Endodermal cell (in vitro differentiated cells): ENCODE measurements around the gene TBL3. TPM values are rescaled to one million over a fixed set of nuclear protein-coding genes. Genes with fewer than 3 reads are reported as not detected.
A peak's percentile ranks its signal among the peaks of the same experiment; 100 is the strongest.

Experiments used
- DNase-seq: peaks from one replicate; pipeline ENCODE4 v3.0.0-alpha.2; 2017
- H3K27ac ChIP-seq: 2 replicates; pipeline ENCODE4 v1.5.1; 2013; ENCODE audit warnings: mild to moderate bottlenecking, low read depth, low read length, moderate library complexity
- H3K27me3 ChIP-seq: 2 replicates; pipeline ENCODE4 v1.6.1; 2013; ENCODE audit warnings: mild to moderate bottlenecking, low read length, moderate library complexity; ENCODE audit not compliant: insufficient read depth, control insufficient read depth, poor library complexity, severe bottlenecking
- H3K36me3 ChIP-seq: 2 replicates; pipeline ENCODE4 v1.7.0; 2013; ENCODE audit warnings: mild to moderate bottlenecking, low read length, moderate library complexity; ENCODE audit not compliant: control insufficient read depth, insufficient read depth
- H3K4me1 ChIP-seq: one replicate; pipeline ENCODE4 v1.7.0; 2013; ENCODE audit warnings: low read length; ENCODE audit not compliant: control insufficient read depth, insufficient read depth
- H3K4me3 ChIP-seq: 2 replicates; pipeline ENCODE4 v1.5.1; 2013; ENCODE audit warnings: mild to moderate bottlenecking, low read length, moderate library complexity
- H3K9ac ChIP-seq: 2 replicates; pipeline ENCODE4 v1.6.1; 2013; ENCODE audit warnings: mild to moderate bottlenecking, low read length, moderate library complexity; ENCODE audit not compliant: poor library complexity, severe bottlenecking; ENCODE audit errors: extremely low read depth
- H3K9me3 ChIP-seq: 2 replicates; pipeline ENCODE4 v1.6.1; 2013; ENCODE audit warnings: mild to moderate bottlenecking, low read length, moderate library complexity; ENCODE audit not compliant: control insufficient read depth
- H3K27ac Mint-ChIP-seq: 2 replicates; pipeline ENCODE4 v1.8.0; 2020; ENCODE audit warnings: mixed read lengths
- H3K27me3 Mint-ChIP-seq: 2 replicates; pipeline ENCODE4 v1.8.0; 2021; ENCODE audit warnings: mild to moderate bottlenecking, mixed read lengths; ENCODE audit not compliant: insufficient read depth
- H3K36me3 Mint-ChIP-seq: 2 replicates; pipeline ENCODE4 v1.8.0; 2020; ENCODE audit warnings: low read depth, mixed read lengths
- H3K4me1 Mint-ChIP-seq: 2 replicates; pipeline ENCODE4 v1.8.0; 2020; ENCODE audit warnings: mixed read lengths
- H3K4me3 Mint-ChIP-seq: 2 replicates; pipeline ENCODE4 v1.8.0; 2020; ENCODE audit warnings: mild to moderate bottlenecking, moderate library complexity, mixed read lengths
- H3K9me3 Mint-ChIP-seq: 2 replicates; pipeline ENCODE4 v1.8.0; 2020; ENCODE audit warnings: mild to moderate bottlenecking, mixed read lengths
- CTCF ChIP-seq: fragments of 200-600 bp; sonication (generic); conservative IDR thresholded peaks from 2 replicates; pipeline ENCODE4 v1.5.0; 2021; ENCODE audit warnings: antibody characterized with exemption, mild to moderate bottlenecking
- WGBS, 2 experiments: methylation state at CpG; one replicate each; pipeline versions ENCODE4 v1.1.5 to v1.1.7; 2013; ENCODE audit warnings: missing lambda C conversion rate in 2 of 2, mixed read lengths in 1 of 2; ENCODE audit not compliant: insufficient coverage in 1 of 2, insufficient read length in 1 of 2; 5-methylcytosine and 5-hydroxymethylcytosine counted together
- long read RNA-seq, 4 experiments: library from polyadenylated mRNA in 2 of 4; library from RNA in 1 of 4; library from capped mRNA in 1 of 4; stranded (forward) in 3 of 4; unstranded in 1 of 4; transcript quantifications; one replicate each; pipeline ENCODE4 v2.0.0, GENCODE V29; 2020 to 2021; ENCODE audit warnings: inconsistent platforms in 1 of 4
- polyA plus RNA-seq, 2 experiments: library from polyadenylated mRNA; stranded (reverse); fragments of 50-300 nt; gene quantifications; one replicate each; pipeline ENCODE4 v1.2.3, GENCODE V29; 2013
- total RNA-seq, 2 donors: library from RNA; stranded (reverse); fragmentation: NEBNext Ultra II Directional in 1 of 2; extraction: Animal tissue kit (Norgen Biotek cat#: 25700) in 1 of 2; gene quantifications; 2 replicates in 1 of 2; 3 replicates in 1 of 2; pipeline ENCODE4 v1.2.1, GENCODE V29; 2021

Gene TBL3
- total RNA-seq: 10 to 100 TPM; 43.4 to 49.7 TPM
- 39.0 TPM for polyA plus RNA-seq (2013, experiment 1 of 2)
- polyA plus RNA-seq (2013, experiment 2 of 2): 38.0 TPM
- long read RNA-seq, experiment 1, full-length matches to known transcripts: 5 of 31 reads
- long read RNA-seq, experiment 1, partial matches to known transcripts: 11 of 31 reads
- long read RNA-seq, experiment 1, other reads (novel, unspliced or antisense): 15 of 31 reads
- long read RNA-seq, experiment 2, full-length matches to known transcripts: 133 of 158 reads
- long read RNA-seq, experiment 2, partial matches to known transcripts: 8 of 158 reads
- long read RNA-seq, experiment 2, other reads (novel, unspliced or antisense): 17 of 158 reads
- long read RNA-seq, experiment 3, full-length matches to known transcripts: 511 of 604 reads
- long read RNA-seq, experiment 3, partial matches to known transcripts: 20 of 604 reads
- long read RNA-seq, experiment 3, other reads (novel, unspliced or antisense): 73 of 604 reads
- long read RNA-seq, experiment 4, full-length matches to known transcripts: 8 of 10 reads
- long read RNA-seq, experiment 4, partial matches to known transcripts: 2 of 10 reads
- long read RNA-seq, experiment 4, other reads (novel, unspliced or antisense): 0 of 10 reads

- 0 to 1% methylated on average over 24 to 78 of the region's 78 CpGs for WGBS, 2 experiments
- Mint-ChIP-seq H3K4me3 (peak within 1 kb of the TSS; percentile 92), H3K4me1 (peaks cover 8% of the 10 kb centered on the region), H3K27ac (peak within 1 kb of the TSS; percentile 93), H3K9me3 (no peaks in the 10 kb centered on the region), H3K27me3 (no peaks in the 10 kb centered on the region), H3K36me3 (peaks cover 13% of the 10 kb centered on the region)
- peak; percentile 98 for DNase-seq
- no peaks in the 10 kb centered on the region for H3K9me3 ChIP-seq
- H3K27me3 ChIP-seq: no peaks in the 10 kb centered on the region
- H3K27ac ChIP-seq: peak within 1 kb of the TSS; percentile 49
- H3K4me3 ChIP-seq: peak within 1 kb of the TSS; percentile 90
- H3K4me1 ChIP-seq: no peaks in the 10 kb centered on the region
- H3K9ac ChIP-seq: peak within 1 kb of the TSS; percentile 73
- peaks cover 13% of the 10 kb centered on the region for H3K36me3 ChIP-seq
- no peak for TF ChIP-seq CTCF
These were observed at the start of gene TBL3 for GRCh38 chr16:1971796-1972489. TBL3 (plus strand) TSS chr16:1972053; CDS start chr16:1972165, 112 bp downstream.

- no peaks in the 10 kb centered on the region for H3K9me3 Mint-ChIP-seq
- peaks cover 75% of the 10 kb centered on the region for H3K27me3 ChIP-seq
- H3K4me3 ChIP-seq: no peak overlapping the region
- 86 to 94% methylated on average over 8 of the region's 8 CpGs for WGBS, 2 experiments
- H3K9ac ChIP-seq: no peak overlapping the region
- DNase-seq: no peak
- H3K4me1 Mint-ChIP-seq: no peaks in the 10 kb centered on the region
- no peaks in the 10 kb centered on the region for H3K4me1 ChIP-seq
- H3K27ac Mint-ChIP-seq: no peak overlapping the region
- H3K36me3 ChIP-seq: no peaks in the 10 kb centered on the region
- H3K36me3 Mint-ChIP-seq: no peaks in the 10 kb centered on the region
- no peak overlapping the region for H3K4me3 Mint-ChIP-seq
- H3K9me3 ChIP-seq: no peaks in the 10 kb centered on the region
- peaks cover 78% of the 10 kb centered on the region for H3K27me3 Mint-ChIP-seq
- H3K27ac ChIP-seq: no peak overlapping the region
- no peak for TF ChIP-seq CTCF
These were observed 49.5 kb upstream of the TBL3 start for GRCh38 chr16:1922357-1922756.

GRCh38 chr16:1923299-1924034, 48.4 kb upstream of the TBL3 start:
- H3K4me1 Mint-ChIP-seq: no peaks in the 10 kb centered on the region
- H3K4me3 Mint-ChIP-seq: no peak overlapping the region
- H3K4me1 ChIP-seq: no peaks in the 10 kb centered on the region
- H3K27me3 Mint-ChIP-seq: peaks cover 75% of the 10 kb centered on the region
- no peaks in the 10 kb centered on the region for H3K9me3 Mint-ChIP-seq
- no peaks in the 10 kb centered on the region for H3K9me3 ChIP-seq
- H3K4me3 ChIP-seq: no peak overlapping the region
- no peak overlapping the region for H3K9ac ChIP-seq
- H3K36me3 ChIP-seq: no peaks in the 10 kb centered on the region
- H3K27ac Mint-ChIP-seq: no peak overlapping the region
- WGBS, 2 experiments: 13 to 29% methylated on average over 6 to 24 of the region's 24 CpGs
- DNase-seq: peak; percentile 93
- TF ChIP-seq CTCF: peak; percentile 79
- H3K27me3 ChIP-seq: peaks cover 68% of the 10 kb centered on the region
- H3K27ac ChIP-seq: no peak overlapping the region
- H3K36me3 Mint-ChIP-seq: no peaks in the 10 kb centered on the region
